Fibroblast of mammary gland (primary cell): ENCODE data around the gene POMGNT2.

Experiments
- DNase-seq: peaks from one replicate; pipeline ENCODE4 v3.0.0-alpha.2; 2010; ENCODE audit warnings: low read depth
- H3K4me3 ChIP-seq: 2 replicates; pipeline ENCODE4 v1.5.1; 2011; ENCODE audit warnings: low read depth, mild to moderate bottlenecking, low read length, moderate library complexity; ENCODE audit not compliant: control insufficient read depth
- CTCF ChIP-seq: conservative IDR thresholded peaks from 2 replicates; pipeline ENCODE4 v1.5.1; 2011; ENCODE audit warnings: low read depth, low read length, inconsistent platforms; ENCODE audit not compliant: control insufficient read depth, insufficient read depth

Gene POMGNT2

GRCh38 chr3:43062564-43063040 is 43.3 kb downstream of the POMGNT2 start:
- no peak overlapping the region for H3K4me3 ChIP-seq
- no peak for TF ChIP-seq CTCF
- DNase-seq: peak; percentile 61

- no peak overlapping the region for H3K4me3 ChIP-seq
- DNase-seq: no peak
- no peak for TF ChIP-seq CTCF
Measured at GRCh38 chr3:43062040-43062563, 43.8 kb downstream of the POMGNT2 start.

DNA sequence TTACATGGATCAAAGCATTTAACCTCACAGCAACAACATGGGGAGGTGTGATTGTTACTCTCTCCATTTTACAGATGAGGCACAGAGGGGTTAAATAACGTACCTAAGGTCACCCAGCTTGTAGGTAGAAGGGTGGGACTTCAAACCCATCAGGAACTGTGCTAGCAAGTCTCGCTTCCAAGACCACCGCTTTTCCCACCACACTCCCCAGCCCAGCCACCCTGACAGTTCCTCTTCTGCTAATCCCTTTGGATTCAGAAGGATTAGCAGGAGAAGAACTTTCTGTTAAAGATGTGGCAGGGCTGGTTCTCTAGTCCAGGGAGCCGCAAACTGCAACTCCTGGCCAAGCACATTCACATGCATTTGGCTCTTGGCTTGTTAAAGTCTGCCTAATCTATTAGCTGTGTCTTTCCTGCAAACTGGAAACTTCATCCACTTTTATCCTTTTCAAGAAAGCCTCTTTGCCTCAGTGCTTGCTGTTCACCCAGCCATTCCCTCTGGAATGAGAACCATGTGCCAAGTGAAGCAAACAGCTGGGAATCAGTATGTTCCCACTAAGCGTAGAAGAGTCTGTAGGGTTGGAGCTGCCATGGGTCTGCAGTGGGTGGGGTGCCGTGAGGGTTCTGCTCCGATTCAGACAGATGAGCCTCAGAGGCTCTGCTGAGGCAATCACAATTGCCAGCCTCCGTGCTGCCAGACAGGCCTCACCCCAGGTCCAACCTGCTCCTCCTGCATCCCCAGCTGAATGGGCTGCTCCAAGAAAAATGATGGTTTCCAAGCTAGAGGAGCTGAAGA is 44.6 kb downstream of the POMGNT2 start:
- TF ChIP-seq CTCF: no peak
- no peak overlapping the region for H3K4me3 ChIP-seq
- no peak for DNase-seq

DNA sequence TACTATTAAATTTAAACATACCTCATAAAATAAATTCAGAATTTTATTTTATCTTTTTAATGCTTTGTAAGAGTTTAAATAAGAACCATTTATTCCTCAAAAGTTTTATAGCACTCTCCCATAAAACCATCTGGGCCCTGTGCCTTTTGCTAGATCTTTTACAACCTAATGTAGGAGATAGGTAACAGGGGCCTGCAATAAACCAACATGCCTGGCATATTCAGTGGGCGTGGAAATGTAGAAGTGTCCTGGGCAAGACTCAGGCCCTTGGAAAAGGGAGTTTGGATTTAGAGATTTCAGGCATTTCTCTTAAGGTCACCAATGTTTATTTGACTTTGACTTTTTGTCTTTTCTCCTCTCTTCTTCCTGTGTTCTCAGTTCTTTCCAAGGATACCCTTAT is 46.4 kb downstream of the POMGNT2 start:
- no peak for DNase-seq
- H3K4me3 ChIP-seq: no peak overlapping the region
- TF ChIP-seq CTCF: no peak

- no peak for TF ChIP-seq CTCF
Measured at GRCh38 chr3:43055806-43056770, 49.8 kb downstream of the POMGNT2 start.

DNA sequence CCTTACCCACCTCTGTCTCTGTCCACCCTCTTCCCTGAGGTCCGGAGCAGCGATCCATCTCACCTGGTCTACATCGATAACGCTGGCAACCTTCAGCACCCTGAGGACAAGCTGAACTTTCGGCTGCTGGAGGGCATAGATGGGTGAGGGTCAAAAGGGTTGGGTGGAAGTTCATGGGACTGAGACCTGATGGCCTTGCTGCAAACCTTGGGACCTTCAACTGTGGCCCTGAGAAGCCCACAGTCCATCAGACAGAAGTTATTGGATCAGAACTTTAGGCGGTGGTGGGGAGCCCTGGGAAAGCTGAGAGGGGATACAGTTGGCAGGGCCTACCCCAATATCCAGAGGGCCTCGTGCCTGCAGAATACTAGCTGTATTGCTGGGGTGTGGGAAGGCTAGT is 50.5 kb downstream of the POMGNT2 start:
- H3K4me3 ChIP-seq: no peak overlapping the region
- no peak for TF ChIP-seq CTCF
- DNase-seq: no peak

More at GRCh38 chr3:43055806-43056770, 49.8 kb downstream of the POMGNT2 start:
- DNase-seq: no peak
- H3K4me3 ChIP-seq: no peak overlapping the region
